HG02870 (cell line): ENCODE data around the gene DNAH5.
"Not testable (repeated sequence)": the region's sequence is repeated elsewhere in the genome, so short reads cannot be mapped to it uniquely, and the experiment has no call there.

Source experiments
- ATAC-seq: cut with Tn5 transposase; IDR thresholded peaks from one replicate; pipeline ENCODE4 v1.9.1; 2021; ENCODE audit warnings: mild to moderate bottlenecking, moderate library complexity; ENCODE audit not compliant: unreplicated experiment

Gene DNAH5

GRCh38 chr5:13944560-13945199, at the start of gene DNAH5:
TSS of gene DNAH5 (minus strand) at chr5:13944688. CDS start at chr5:13944438, 250 bp downstream.
- ATAC-seq: no peak

- ATAC-seq: no peak
These were observed 49.4 kb upstream of the DNAH5 start for GRCh38 chr5:13993926-13994325.

- ATAC-seq: no peak
These were observed 48.3 kb upstream of the DNAH5 start for GRCh38 chr5:13992795-13993194.

GRCh38 chr5:13991365-13991764, 46.9 kb upstream of the DNAH5 start:
- no peak for ATAC-seq

- no peak for ATAC-seq
These were observed 46.4 kb upstream of the DNAH5 start for GRCh38 chr5:13990896-13991295.

GRCh38 chr5:13989832-13990231, 45.3 kb upstream of the DNAH5 start:
- ATAC-seq: no peak

- ATAC-seq: peak; percentile 71
These were observed 43.5 kb upstream of the DNAH5 start for GRCh38 chr5:13987843-13988464.

- ATAC-seq: no peak
These were observed 41.4 kb upstream of the DNAH5 start for GRCh38 chr5:13985731-13986418.

GRCh38 chr5:13984888-13985287, 40.4 kb upstream of the DNAH5 start:
- ATAC-seq: not testable (repeated sequence)

GRCh38 chr5:13976867-13977830, 32.7 kb upstream of the DNAH5 start:
- ATAC-seq: no peak

GRCh38 chr5:13976223-13976622, 31.7 kb upstream of the DNAH5 start:
- no peak for ATAC-seq

- ATAC-seq: no peak
These were observed 30.8 kb upstream of the DNAH5 start for GRCh38 chr5:13975246-13975645.

GRCh38 chr5:13973724-13974123, 29.2 kb upstream of the DNAH5 start:
- ATAC-seq: no peak

- no peak for ATAC-seq
These were observed 27.5 kb upstream of the DNAH5 start for GRCh38 chr5:13972029-13972428.

- ATAC-seq: peak; percentile 93
These were observed 12.7 kb upstream of the DNAH5 start for GRCh38 chr5:13957032-13957645.

GRCh38 chr5:13956471-13956870, 12.0 kb upstream of the DNAH5 start:
- no peak for ATAC-seq

GRCh38 chr5:13955896-13956295, 11.4 kb upstream of the DNAH5 start:
- no peak for ATAC-seq

GRCh38 chr5:13946111-13946510, 1.6 kb upstream of the DNAH5 start:
- no peak for ATAC-seq

- no peak for ATAC-seq
These were observed 783 bp upstream of the DNAH5 start for GRCh38 chr5:13945271-13945670.

- ATAC-seq: no peak
These were observed 812 bp downstream of the DNAH5 start for GRCh38 chr5:13943676-13944075.

GRCh38 chr5:13941468-13941867, 3.0 kb downstream of the DNAH5 start:
- no peak for ATAC-seq
